ENCODE measurements around the gene UST. TPM values are rescaled to one million over a fixed set of nuclear protein-coding genes. Genes with fewer than 3 reads are reported as not detected.

The UST gene
- total RNA-seq, 2 donors from 2014 or later: 24.2 to 30.8 TPM

DNA sequence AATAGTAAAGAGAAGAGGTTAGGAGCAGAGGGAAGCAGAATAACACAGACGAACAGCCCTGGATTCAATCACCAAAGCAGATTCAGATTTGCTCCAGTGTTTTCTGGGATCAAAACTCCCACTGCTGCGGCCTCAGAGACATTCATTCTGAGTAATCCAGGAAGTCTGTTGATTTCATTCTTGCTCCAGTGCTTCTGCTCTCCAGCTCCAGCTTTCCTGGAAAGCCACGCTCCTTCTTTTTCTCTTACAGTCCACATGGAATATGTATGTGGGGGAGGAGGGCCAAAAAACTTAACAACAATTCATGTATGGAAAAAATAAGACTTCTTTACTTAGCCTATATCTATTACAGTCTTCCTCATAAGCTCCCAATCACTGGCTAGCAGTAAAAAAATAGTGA lies 26.4 kb upstream of the UST start:
- no peak overlapping the region for H3K4me3 ChIP-seq
- H3K4me1 ChIP-seq (ENCODE audit: control insufficient read depth in 1 of 2, low read depth in 2 of 2): peaks cover 0 to 21% of the 10 kb centered on the region in 2 donors
- no peaks in the 10 kb centered on the region for H3K27me3 ChIP-seq (replicated peaks; ENCODE audit: insufficient read depth)
- TF ChIP-seq, protein P1, sequence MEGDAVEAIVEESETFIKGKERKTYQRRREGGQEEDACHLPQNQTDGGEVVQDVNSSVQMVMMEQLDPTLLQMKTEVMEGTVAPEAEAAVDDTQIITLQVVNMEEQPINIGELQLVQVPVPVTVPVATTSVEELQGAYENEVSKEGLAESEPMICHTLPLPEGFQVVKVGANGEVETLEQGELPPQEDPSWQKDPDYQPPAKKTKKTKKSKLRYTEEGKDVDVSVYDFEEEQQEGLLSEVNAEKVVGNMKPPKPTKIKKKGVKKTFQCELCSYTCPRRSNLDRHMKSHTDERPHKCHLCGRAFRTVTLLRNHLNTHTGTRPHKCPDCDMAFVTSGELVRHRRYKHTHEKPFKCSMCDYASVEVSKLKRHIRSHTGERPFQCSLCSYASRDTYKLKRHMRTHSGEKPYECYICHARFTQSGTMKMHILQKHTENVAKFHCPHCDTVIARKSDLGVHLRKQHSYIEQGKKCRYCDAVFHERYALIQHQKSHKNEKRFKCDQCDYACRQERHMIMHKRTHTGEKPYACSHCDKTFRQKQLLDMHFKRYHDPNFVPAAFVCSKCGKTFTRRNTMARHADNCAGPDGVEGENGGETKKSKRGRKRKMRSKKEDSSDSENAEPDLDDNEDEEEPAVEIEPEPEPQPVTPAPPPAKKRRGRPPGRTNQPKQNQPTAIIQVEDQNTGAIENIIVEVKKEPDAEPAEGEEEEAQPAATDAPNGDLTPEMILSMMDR (IDR thresholded peaks at IDR 0.05): no peak
- no peaks in the 10 kb centered on the region for H3K36me3 ChIP-seq
- no peak for DNase-seq (ENCODE audit: low spot score)
- no peaks in the 10 kb centered on the region for H3K9me3 ChIP-seq
- no peak overlapping the region for H3K27ac ChIP-seq
- no peak for ATAC-seq (ENCODE audit: insufficient number of reproducible peaks, low FRiP score, low read depth)

DNA sequence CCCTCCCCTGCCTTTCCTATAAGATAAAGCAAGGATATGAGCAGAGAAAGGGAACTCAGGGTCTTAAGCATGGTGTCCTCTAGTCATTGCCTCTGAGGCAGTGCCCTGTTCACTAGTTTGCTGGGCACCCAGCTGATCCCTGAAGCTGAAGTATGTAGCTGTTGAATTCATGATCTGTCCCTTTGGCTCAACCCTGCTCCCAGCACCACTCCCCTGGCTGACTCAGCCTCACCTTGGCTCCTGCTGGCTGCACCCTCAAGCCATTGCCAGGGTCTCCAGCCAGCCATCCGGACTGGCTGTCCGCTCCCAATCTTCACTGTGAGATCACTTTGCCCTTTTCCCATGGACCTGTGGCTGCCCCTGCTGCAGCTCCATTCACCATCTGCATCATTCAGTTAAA lies 25.9 kb upstream of the UST start:
- DNase-seq (ENCODE audit: low spot score) (no peak), ATAC-seq (ENCODE audit: insufficient number of reproducible peaks, low FRiP score, low read depth) (no peak)
- Histone ChIP-seq H3K36me3 (no peaks in the 10 kb centered on the region), H3K27me3 (replicated peaks; ENCODE audit: insufficient read depth) (no peaks in the 10 kb centered on the region), H3K9me3 (no peaks in the 10 kb centered on the region), H3K4me3 (no peak overlapping the region), H3K27ac (no peak overlapping the region), H3K4me1 (ENCODE audit: control insufficient read depth in 1 of 2, low read depth in 2 of 2) (peaks cover 0 to 21% of the 10 kb centered on the region in 2 donors)
- TF ChIP-seq, protein P1 (IDR thresholded peaks at IDR 0.05): no peak

DNA sequence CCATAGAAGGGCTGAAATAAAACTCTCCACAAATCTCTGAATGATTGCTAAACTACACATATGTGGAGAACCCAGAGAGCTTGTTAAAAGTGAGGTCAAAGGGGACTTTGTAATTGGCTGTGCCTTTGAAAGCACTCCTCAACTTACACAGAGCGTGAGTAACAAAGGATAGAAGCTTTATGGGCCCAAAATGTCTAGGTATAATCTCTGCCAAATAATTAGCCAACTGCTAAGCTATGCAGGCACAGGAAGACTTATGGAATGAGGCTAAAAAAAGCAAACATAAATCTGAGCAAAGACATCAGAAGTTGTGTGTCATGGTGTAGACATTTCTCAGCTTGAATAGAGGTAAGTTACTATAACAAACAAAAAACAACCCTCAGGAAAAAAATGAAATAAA lies 23.3 kb upstream of the UST start:
- Histone ChIP-seq H3K27ac (no peak overlapping the region), H3K9me3 (peaks cover 3% of the 10 kb centered on the region), H3K27me3 (replicated peaks; ENCODE audit: insufficient read depth) (no peaks in the 10 kb centered on the region), H3K36me3 (no peaks in the 10 kb centered on the region), H3K4me1 (ENCODE audit: control insufficient read depth in 1 of 2, low read depth in 2 of 2) (peaks cover 0 to 21% of the 10 kb centered on the region in 2 donors), H3K4me3 (no peak overlapping the region)
- no peak for DNase-seq (ENCODE audit: low spot score)
- TF ChIP-seq, protein P1 (IDR thresholded peaks at IDR 0.05): no peak
- no peak for ATAC-seq (ENCODE audit: insufficient number of reproducible peaks, low FRiP score, low read depth)

DNA sequence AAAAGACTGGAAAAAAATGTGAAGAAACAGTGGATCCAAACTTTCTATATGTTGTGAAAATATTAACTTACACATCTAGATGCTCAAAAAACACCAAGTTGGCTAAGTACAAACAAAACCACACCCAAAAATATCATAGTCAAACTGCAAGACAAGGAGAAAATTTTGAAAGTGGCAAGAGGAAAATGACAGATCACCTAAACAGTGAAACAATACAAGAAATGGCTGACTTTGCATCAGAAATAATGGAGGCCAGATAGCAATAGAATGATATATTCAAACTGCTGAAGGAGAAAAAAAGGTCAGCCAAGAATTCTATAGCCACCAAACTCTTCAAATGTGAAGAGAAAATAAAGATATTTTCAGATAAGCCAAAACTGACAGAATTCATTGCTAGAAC lies 22.4 kb upstream of the UST start:
- ATAC-seq (ENCODE audit: insufficient number of reproducible peaks, low FRiP score, low read depth) (no peak), DNase-seq (ENCODE audit: low spot score) (no peak)
- Histone ChIP-seq H3K36me3 (no peaks in the 10 kb centered on the region), H3K27me3 (replicated peaks; ENCODE audit: insufficient read depth) (no peaks in the 10 kb centered on the region), H3K9me3 (peaks cover 3% of the 10 kb centered on the region), H3K4me3 (no peak overlapping the region), H3K4me1 (ENCODE audit: control insufficient read depth in 1 of 2, low read depth in 2 of 2) (peaks cover 0 to 21% of the 10 kb centered on the region in 2 donors), H3K27ac (no peak overlapping the region)
- TF ChIP-seq, protein P1 (IDR thresholded peaks at IDR 0.05): no peak

DNA sequence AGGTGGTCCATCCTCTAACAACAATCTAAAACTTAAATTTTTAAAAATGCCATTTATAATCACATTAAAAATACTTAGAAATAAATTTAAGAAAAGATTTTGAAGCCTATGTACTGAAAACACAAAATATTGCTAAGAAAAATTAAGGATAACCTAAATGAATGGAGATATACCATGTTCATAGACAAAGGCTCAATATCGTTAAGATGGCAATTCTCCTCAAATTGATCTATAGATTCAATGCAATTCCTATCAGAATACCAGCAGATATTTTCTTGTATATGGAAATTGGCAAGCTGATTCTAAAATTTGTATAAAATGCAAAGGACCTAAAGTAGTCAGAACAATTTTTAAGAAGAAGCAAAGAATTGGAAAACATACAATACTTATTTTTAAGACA lies 19.7 kb upstream of the UST start:
- TF ChIP-seq, protein P1 (IDR thresholded peaks at IDR 0.05): no peak
- Histone ChIP-seq H3K27me3 (replicated peaks; ENCODE audit: insufficient read depth) (no peaks in the 10 kb centered on the region), H3K4me1 (ENCODE audit: control insufficient read depth in 1 of 2, low read depth in 2 of 2) (peaks cover 0 to 6% of the 10 kb centered on the region in 2 donors), H3K36me3 (no peaks in the 10 kb centered on the region), H3K4me3 (no peak overlapping the region), H3K9me3 (peaks cover 3% of the 10 kb centered on the region), H3K27ac (no peak overlapping the region)
- no peak for DNase-seq (ENCODE audit: low spot score)
- ATAC-seq (ENCODE audit: insufficient number of reproducible peaks, low FRiP score, low read depth): no peak

Measured in thoracic aorta (tissue), 2 donors.